GM21526 (cell line): ENCODE measurements around the gene MAD2L1.
A peak's percentile ranks its signal among the peaks of the same experiment; 100 is the strongest.
"Not testable (repeated sequence)": the region's sequence is repeated elsewhere in the genome, so short reads cannot be mapped to it uniquely, and the experiment has no call there.

Source experiments
- ATAC-seq: cut with Tn5 transposase; IDR thresholded peaks from one replicate; pipeline ENCODE4 v1.9.1; 2021; ENCODE audit warnings: moderate library complexity; ENCODE audit not compliant: unreplicated experiment, low FRiP score

Gene MAD2L1

DNA sequence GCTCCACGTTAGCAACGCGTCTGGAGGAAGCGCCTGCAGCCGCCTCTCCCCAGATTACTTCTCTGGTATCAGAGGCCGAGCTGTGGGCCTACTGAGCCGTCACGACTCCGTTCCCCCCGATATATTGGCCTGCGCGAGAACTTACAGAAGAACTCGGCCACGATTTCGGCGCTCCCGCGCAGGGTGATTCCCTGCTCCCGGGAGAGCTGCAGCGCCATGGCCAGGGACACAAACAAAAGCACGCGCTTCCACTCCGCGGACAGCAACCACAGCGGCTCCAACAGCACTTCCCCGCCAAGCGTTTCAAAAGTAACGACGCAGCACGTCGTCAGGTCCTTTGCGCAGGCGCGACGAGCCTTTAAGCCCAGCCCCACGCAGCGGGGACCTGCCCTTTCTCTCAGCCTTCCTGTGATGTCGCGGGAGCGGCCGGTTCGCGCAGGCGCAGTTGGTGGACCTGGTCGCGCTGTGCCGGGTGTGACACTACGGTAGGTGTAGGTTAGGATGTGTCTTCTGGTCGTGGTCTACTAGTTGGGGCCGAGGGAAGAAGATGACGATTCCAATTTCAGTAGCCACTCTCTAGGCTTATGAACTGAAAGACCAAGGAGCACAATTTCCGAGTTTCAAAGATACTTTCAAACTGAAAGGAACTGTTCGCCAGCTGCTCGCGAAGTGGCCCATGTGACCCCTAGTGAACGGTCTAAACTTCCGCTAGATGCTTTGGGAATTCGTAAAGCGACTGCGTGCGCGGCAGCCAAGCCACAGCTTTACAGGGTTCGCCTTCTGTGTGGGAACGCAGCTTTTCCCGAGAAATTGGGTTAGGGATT, at the start of gene MAD2L1:
Gene MAD2L1, minus strand, starts transcription at position 332 of the 824 bp plus-strand sequence. Its CDS starts 114 bp downstream, at position 218.
- peak; percentile 88 for ATAC-seq

DNA sequence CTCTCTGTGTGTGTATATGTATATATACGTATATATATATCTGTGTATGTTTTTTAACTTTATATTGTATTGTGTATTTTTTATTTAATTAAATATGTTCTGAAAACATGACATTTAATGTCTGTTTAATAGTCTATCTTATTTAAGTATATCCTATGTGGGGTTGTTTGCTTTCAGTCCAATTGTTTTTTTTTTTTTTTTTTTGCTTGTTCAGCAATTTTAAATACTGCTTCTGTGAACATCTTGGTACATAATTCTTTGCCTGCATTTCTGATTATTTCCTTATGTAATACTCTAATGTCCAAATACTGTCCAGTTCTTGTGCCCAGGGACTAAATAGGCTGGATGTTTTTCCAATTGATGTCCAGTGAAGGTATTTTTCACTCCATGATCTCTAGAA, 45.1 kb upstream of the MAD2L1 start:
- ATAC-seq = no peak

DNA sequence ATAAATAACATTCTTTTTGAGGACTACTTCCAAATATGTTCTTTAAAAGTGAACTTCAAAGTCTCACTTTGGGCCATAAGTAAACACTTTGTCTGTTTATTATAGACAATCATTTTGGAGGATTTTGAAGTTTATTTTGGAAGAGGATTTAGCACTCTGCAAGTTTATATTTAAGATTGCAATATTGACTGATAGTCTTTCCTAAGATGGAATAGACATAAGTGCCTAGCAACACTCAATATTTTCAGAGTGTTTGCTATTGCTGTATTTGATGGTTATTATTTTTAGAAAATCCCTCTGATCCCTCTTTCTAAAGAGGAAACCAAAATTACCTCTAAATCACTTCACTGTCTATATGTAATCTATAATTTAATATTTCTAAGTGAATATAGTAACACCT, 42.8 kb upstream of the MAD2L1 start:
- no peak for ATAC-seq

GRCh38 chr4:120105472-120105871, 38.8 kb upstream of the MAD2L1 start:
- peak; percentile 96 for ATAC-seq

DNA sequence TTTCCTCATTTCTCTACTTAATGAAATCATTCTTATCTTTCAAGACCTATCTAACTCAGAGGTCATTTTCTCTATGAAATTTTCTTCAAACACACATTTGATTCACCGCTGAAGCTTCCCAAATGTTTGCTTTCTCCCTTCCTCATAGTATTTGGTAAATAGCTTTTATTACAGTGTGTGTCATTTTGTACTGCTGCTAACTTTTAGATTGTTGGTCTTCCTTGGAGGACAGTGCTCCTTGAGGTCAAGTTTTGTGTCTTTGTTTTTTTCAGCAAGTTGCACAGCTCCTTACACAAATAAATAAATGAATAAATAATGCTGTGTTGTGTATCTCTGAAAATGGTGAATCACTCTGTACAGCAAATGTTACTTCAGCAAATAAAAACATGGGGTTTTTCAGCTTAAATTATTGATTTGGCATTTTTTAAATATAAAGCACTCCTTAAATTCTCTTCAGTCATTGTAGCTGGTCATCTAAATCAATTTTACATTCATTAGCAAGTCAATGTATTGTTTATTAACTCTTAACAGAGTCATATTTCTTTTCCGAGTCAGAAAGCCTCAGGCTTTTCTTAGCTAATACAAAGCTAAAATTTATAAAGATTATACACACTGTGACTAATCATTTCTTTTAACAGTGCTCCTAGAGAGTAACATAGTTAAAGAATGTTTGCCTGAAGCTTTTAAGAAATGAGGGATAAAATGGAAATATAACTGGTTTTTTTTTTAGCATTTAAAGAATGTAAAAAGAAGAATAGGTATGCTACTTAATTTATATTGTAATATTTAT, 30.1 kb upstream of the MAD2L1 start:
- ATAC-seq = no peak

GRCh38 chr4:120088507-120088906, 21.9 kb upstream of the MAD2L1 start:
- ATAC-seq = no peak

GRCh38 chr4:120088066-120088465, 21.4 kb upstream of the MAD2L1 start:
- ATAC-seq = not testable (repeated sequence)

DNA sequence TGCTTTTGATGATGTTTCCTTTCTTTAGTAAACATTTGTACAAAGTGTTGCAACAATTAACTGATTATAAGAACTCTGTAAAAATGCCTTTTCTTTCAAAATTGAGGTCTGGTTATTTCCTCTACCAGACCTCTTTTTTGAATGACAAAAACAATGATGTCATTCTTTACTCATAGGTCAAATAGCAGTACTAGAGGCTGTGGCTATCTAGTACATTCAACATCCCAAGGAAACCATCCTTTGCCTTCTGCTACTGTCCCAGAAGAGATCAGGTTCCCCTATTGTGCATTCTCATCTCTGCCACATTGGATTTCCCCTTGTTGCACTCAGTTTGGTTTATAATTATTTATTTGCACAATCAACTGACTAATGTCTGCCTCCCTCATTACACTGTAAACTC, 19.1 kb upstream of the MAD2L1 start:
- ATAC-seq = peak; percentile 65

DNA sequence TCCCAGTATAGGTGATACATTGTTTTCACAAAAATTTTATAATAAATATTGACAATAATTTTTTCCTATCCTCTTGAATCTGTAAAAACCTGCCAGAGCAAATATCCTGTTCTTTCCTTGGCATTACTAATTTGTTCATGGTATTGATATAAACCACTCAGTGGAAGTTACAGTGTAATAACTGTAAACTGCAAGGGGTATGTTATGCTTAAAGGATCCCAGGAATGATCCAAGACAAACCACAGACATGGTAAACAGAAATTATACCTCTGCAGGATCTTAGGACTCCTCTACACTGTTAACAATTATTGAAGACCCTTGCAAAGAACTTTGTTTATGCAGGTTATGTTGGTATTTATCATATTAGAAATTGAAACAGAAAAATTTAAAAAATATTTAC, 17.7 kb upstream of the MAD2L1 start:
- ATAC-seq = no peak

GRCh38 chr4:120083152-120083551, 16.5 kb upstream of the MAD2L1 start:
- ATAC-seq = no peak

DNA sequence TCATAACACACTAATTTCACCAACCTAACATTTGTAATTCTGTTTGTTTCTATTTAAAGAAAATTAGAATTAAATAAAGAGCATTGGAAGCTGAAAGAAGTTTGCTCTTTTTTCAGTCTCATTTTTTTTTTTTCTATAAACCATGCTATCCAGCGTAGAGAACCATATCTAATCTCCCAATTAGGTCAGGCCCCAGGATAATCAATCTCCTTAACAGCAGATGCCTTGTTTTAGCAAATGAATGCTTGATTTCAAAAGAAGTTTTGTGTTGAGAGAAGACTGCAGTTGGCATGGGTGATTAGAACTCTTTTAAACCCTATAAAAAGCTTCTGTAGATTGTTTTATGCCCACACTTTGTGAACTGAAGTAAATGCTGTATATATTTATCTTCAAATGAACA, 15.6 kb upstream of the MAD2L1 start:
- ATAC-seq = no peak

- ATAC-seq = no peak
Measured at GRCh38 chr4:120081726-120082125, 15.1 kb upstream of the MAD2L1 start.

DNA sequence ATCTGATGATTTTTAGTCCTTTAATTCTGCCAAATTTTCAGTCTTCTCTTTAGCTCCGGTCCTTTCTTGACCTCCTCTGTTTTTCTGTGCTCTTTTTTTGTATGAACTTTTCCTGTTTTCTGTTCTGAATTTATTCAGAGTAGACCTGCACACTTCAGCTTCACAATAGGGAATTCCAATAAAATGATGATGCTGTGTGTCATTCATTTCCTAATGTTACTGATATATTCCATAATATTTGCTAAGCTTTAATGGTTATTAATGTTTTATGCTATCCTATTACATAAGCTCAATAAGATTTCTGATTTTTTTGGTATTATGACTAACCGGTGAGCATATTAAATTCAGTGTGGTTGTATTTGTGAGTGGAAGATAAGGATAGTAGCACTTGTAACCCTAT, 13.9 kb upstream of the MAD2L1 start:
- no peak for ATAC-seq

- ATAC-seq = no peak
Measured at GRCh38 chr4:120079839-120080520, 13.3 kb upstream of the MAD2L1 start.

DNA sequence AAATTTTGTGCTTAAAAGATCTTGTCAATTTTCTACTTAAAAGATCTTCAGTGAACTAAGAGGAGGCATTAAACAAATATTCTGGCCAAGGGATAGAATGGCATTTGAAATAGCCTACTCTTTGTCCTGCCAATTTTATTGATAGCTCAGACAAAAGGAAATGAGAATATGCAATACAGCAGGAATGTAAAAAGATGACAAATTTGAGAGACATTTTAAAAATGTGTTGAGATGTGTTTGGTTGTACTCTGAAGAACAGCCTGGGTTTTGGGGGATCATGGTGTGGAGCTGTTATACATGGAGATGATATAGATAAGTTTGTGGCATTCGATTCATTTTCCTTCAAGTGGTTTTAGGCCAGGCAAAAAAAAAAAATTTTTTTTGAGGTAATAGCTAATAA, 11.6 kb upstream of the MAD2L1 start:
- ATAC-seq = no peak

DNA sequence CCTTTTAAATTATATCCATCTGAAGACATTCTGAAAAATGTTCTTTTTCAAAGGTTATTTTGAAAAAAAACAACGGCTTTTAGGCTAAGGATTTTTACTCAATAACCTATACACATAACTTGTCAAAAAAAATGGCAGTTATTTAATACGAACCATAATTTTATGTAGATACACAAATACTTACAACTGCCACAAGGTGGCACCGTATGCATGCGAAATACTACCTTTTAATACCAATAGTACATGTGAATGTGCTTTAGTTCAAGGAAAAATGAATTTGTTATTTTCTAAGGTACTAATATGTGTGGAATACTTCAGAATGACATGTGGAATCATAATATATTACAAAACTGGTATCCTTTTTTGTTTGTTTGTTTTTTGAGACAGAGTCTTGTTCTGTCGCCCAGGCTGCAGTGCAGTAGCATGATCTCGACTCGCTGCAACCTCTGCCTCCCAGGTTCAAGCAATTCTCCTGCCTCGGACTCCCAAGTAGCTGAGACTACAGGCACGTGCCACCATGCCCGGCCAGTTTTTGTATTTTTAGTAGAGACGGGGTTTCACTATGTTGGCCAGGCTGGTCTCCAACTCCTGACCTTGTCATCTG, 4.6 kb upstream of the MAD2L1 start:
- ATAC-seq = no peak

- ATAC-seq = no peak
Measured at GRCh38 chr4:120070196-120070595, 3.5 kb upstream of the MAD2L1 start.

DNA sequence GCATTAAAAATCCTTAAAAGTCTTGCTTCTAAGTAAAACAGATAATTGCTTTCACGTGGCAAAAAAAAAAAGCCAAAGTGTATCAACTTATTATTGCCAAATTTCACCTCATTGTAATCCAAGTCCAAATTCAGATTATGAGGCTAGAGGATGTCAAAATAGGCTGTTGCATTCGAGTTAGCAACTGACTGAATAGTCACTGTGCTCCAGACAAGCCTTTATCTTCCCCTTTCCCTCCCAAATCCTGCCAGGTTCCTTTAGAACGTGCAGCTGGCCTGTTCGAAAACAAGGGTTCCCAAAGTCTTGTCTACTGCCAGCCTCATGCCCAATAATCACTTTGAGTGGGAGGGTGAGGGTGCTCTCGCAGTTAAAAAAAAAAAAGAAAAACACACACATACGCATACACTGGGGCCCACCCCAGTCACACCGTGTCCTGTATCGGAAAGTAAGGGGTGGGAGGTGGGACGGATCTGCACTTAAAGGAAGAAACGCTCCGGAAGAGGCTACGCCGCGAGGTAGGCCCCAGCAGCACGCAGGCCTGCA, 603 bp downstream of the MAD2L1 start:
- no peak for ATAC-seq

DNA sequence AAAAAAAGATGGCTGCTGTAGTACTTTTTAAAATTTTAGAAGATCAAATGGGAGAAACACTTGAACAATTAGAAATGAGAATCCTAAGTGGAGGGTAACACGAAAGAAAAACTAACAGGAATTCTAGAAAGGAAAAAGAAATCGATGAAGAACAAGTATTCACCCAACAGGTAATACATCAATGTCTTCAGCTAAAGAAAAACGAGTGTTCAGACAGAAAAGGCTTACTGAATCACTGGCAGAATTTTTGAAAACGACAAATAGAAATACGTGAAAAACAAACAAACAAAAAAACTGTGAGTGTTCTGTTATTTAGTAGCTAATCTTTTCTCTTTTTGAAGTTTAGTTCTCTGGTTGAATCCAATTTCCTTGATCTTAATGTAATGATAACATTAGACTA, 1.8 kb downstream of the MAD2L1 start:
- ATAC-seq = no peak

GRCh38 chr4:120063711-120064110, 2.9 kb downstream of the MAD2L1 start:
- not testable (repeated sequence) for ATAC-seq
